LNCAP (cell line): Measurements from ENCODE around the gene PEX5L.

Source experiments
- CTCF ChIP-seq: fragments of 450-650 bp; IDR thresholded peaks from 2 replicates; pipeline ENCODE4 v1.5.1; 2017; ENCODE audit warnings: mild to moderate bottlenecking

The PEX5L gene

GRCh38 chr3:179972881-179973423 lies 63.8 kb downstream of the PEX5L start:
- no peak for TF ChIP-seq CTCF

DNA sequence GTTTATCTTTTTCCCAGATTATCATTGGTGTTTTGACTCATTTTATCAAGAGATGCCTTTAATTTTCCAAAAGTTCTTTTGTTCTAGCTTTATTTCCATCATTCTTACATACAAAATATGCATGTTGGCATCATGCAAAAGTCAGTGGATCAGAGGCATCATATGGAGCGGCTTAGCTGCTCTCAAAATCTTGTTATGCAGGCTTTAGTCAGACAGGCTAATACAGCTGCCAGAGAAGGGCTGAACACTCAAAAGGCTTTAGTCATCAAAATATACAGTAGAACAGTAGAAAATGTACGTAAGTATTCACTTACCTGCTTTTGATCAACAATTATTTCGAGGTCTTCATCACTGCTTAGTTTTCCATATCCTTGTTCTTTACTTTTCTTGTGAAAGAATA lies 65.5 kb downstream of the PEX5L start:
- TF ChIP-seq CTCF: no peak

- TF ChIP-seq CTCF: no peak
These were observed 66.0 kb downstream of the PEX5L start for GRCh38 chr3:179970746-179971145.

GRCh38 chr3:179969525-179969924 lies 67.2 kb downstream of the PEX5L start:
- no peak for TF ChIP-seq CTCF

DNA sequence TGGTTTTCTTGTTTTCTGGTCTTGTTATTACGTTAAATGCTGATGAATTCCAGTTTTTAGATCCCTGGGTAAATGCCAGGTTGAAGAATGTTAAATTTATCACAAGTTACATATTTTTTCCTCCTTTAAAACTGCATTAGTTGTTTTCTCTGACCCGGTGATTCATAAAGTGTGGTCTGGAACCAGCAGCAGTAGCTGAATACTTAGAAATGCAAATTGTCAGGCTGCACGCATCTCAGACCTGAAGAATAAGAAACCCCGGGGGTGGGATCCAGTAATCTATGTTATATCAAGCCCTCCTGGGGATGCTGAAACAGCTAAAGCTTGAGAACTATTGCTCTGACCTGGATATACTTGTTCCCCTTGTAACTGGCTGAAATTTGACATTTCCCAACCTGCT lies 69.1 kb downstream of the PEX5L start:
- TF ChIP-seq CTCF: no peak

DNA sequence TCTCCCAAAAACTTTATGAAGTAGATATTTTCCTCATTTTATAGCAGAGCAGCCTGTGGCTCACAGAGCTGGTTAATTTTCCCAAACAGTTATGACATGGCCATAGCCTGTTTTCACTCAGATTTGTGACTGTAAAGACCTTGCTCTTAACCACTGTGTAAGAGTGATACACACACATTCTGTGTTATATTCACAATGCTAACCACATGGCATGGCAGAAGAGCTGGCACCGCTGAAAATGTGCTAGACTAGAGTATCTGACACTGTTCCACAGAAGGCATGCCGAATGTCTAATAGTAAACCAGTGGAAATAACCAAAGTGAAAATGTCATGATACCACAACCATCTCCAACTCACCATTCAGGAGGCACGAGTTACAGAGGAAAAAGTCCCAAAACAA lies 71.8 kb downstream of the PEX5L start:
- TF ChIP-seq CTCF: no peak

DNA sequence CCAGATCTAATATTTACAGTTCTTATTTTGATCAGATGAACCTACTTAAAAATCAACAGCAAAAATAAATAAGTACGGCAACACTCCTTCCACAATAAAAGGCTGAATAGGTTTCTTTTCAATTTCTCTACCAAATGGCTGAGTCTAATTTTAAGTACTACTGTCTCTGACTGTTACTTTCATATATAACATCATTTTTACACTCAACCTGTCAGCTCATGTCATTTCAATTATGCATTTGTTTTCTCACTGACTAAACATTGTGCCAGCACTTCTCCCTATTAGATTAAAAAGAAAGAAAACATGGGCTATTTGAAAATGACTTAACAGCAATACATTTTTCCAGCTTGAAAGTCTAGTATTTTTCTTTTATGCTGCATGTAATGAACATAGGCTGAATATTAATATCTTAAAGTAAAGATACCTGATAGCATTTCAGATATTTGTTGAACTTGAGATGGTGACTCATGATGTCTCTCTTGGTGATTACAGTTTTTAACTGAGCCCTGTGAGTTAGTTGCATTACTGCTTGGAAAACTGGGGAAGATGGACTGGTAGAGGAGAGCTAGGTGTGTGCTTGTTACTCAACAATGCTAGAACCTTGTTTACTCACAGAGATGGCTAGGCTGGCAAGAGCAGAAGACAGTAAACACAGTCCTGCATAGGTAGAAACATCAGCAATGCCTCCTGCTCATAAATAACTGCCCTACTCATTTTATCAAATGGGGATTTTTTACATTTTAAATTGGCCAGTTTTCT lies 73.9 kb downstream of the PEX5L start:
- TF ChIP-seq CTCF: no peak
